CD4-positive, CD25-positive, alpha-beta regulatory T cell (primary cell): ENCODE results near the gene MYO3A. TPM values are rescaled to one million over a fixed set of nuclear protein-coding genes. Genes with fewer than 3 reads are reported as not detected.

ENCODE experiments used
- ATAC-seq, 2 donors: fragments of 150-1000 bp; cut with Tn5 transposase; one replicate each; pipeline ENCODE4 v1.10.0; 2021; ENCODE audit warnings: low read depth in 2 of 2, moderate number of reproducible peaks in 2 of 2, moderate library complexity in 1 of 2
- DNase-seq, 3 donors: peaks; one replicate each; pipeline versions ENCODE4 v3.0.0 to v3.0.0-alpha.2; 2012 to 2022; ENCODE audit warnings: mixed read lengths in 1 of 3
- H3K27ac ChIP-seq: one replicate; pipeline ENCODE4 v1.7.0; 2013; ENCODE audit warnings: mild to moderate bottlenecking, low read length; ENCODE audit not compliant: insufficient read depth, poor library complexity, severe bottlenecking
- H3K27me3 ChIP-seq: one replicate; pipeline ENCODE4 v1.7.0; 2013; ENCODE audit warnings: low read length; ENCODE audit not compliant: control insufficient read depth, insufficient read depth
- H3K36me3 ChIP-seq: one replicate; pipeline ENCODE4 v1.7.0; 2013; ENCODE audit warnings: mild to moderate bottlenecking, low read length, moderate library complexity; ENCODE audit not compliant: control insufficient read depth, insufficient read depth
- H3K4me1 ChIP-seq: 2 replicates; pipeline ENCODE4 v1.7.0; 2013; ENCODE audit warnings: mild to moderate bottlenecking, low read length; ENCODE audit not compliant: insufficient read depth, control insufficient read depth, poor library complexity, severe bottlenecking
- H3K4me3 ChIP-seq: one replicate; pipeline ENCODE4 v1.7.0; 2013; ENCODE audit warnings: low read depth, mild to moderate bottlenecking, low read length, moderate library complexity
- H3K9me3 ChIP-seq, 2 experiments: 1 replicate in 1 of 2; 2 replicates in 1 of 2; pipeline ENCODE4 v1.7.0; 2013; ENCODE audit warnings: low read length in 2 of 2, mild to moderate bottlenecking in 1 of 2, moderate library complexity in 1 of 2; ENCODE audit not compliant: control insufficient read depth in 2 of 2
- H3K27ac Mint-ChIP-seq, 3 donors: one replicate each; pipeline ENCODE4 v1.8.0; 2020 to 2022; ENCODE audit warnings: mild to moderate bottlenecking in 3 of 3, mixed read lengths in 3 of 3, moderate library complexity in 2 of 3
- H3K27me3 Mint-ChIP-seq: one replicate; pipeline ENCODE4 v1.8.0; 2022; ENCODE audit warnings: mild to moderate bottlenecking, mixed read lengths
- H3K36me3 Mint-ChIP-seq: one replicate; pipeline ENCODE4 v1.8.0; 2020; ENCODE audit warnings: mixed read lengths
- H3K4me1 Mint-ChIP-seq, 4 donors: one replicate each; pipeline ENCODE4 v1.8.0; 2020 to 2022; ENCODE audit warnings: mixed read lengths in 4 of 4, mild to moderate bottlenecking in 1 of 4
- H3K4me3 Mint-ChIP-seq, 4 donors: one replicate each; pipeline ENCODE4 v1.8.0; 2020 to 2022; ENCODE audit warnings: mild to moderate bottlenecking in 4 of 4, mixed read lengths in 4 of 4, moderate library complexity in 3 of 4
- H3K9me3 Mint-ChIP-seq, 7 donors: one replicate each; pipeline ENCODE4 v1.8.0; 2020 to 2022; ENCODE audit warnings: mixed read lengths in 7 of 7, mild to moderate bottlenecking in 3 of 7, moderate library complexity in 2 of 7
- polyA plus RNA-seq, 4 donors: library from polyadenylated mRNA; unstranded; fragments of 300-500 nt; fragmentation: Illumina TruSeq; gene quantifications; one replicate each; pipeline ENCODE4 v1.2.3, GENCODE V29; 2021
- total RNA-seq: library from RNA; stranded (reverse); gene quantifications from one replicate; pipeline ENCODE4 v1.2.3, GENCODE V29; 2022

The MYO3A gene
- total and polyA plus RNA-seq, 5 donors from 2014 or later, result not detected

- Histone ChIP-seq H3K9me3 (no peaks in the 10 kb centered on the region), H3K36me3 (no peaks in the 10 kb centered on the region), H3K4me1 (no peaks in the 10 kb centered on the region), H3K27me3 (no peaks in the 10 kb centered on the region), H3K4me3 (no peak overlapping the region), H3K27ac (no peak overlapping the region)
- Mint-ChIP-seq H3K9me3 (peaks cover 0 to 4% (median 0%) of the 10 kb centered on the region in 7 donors), H3K27me3 (peaks cover 5% of the 10 kb centered on the region), H3K27ac (no peak overlapping the region), H3K4me1 (no peaks in the 10 kb centered on the region), H3K4me3 (no peak overlapping the region), H3K36me3 (no peaks in the 10 kb centered on the region)
- DNase-seq, result no peak
- ATAC-seq, result no peak
These were observed 32.8 kb upstream of the MYO3A start for GRCh38 chr10:25901199-25901598.

- H3K4me1 Mint-ChIP-seq, result no peaks in the 10 kb centered on the region
- no peaks in the 10 kb centered on the region for H3K36me3 Mint-ChIP-seq
- H3K27ac Mint-ChIP-seq, result no peak overlapping the region
- ATAC-seq (no peak), DNase-seq (no peak)
- no peak overlapping the region for H3K4me3 ChIP-seq
- no peaks in the 10 kb centered on the region for H3K36me3 ChIP-seq
- H3K27me3 Mint-ChIP-seq, result peaks cover 5% of the 10 kb centered on the region
- H3K9me3 ChIP-seq, result no peaks in the 10 kb centered on the region
- no peak overlapping the region for H3K27ac ChIP-seq
- no peaks in the 10 kb centered on the region for H3K27me3 ChIP-seq
- H3K4me3 Mint-ChIP-seq, result no peak overlapping the region
- no peaks in the 10 kb centered on the region for H3K4me1 ChIP-seq
- peaks cover 0 to 4% (median 0%) of the 10 kb centered on the region in 7 donors for H3K9me3 Mint-ChIP-seq
These were observed 32.0 kb upstream of the MYO3A start for GRCh38 chr10:25902002-25902401.

DNA sequence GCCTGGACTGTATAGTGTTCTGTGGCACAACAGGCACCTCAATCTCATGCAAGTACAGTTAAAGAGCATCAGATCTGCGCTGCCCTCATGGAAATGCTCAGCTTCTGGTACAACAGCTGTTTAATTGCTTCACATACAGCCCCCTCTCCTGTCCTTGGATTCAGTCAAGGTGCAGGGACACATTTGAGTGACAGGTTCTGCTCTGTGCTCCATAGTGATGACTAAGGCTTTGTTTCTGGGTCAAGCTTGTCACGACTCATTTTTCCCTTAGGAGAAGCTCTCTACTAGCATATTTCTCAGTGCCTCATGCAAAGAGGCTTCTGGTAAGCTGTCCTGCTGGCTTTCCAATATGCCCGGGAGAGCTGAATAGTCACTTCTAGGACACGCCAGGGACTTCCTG, 26.8 kb upstream of the MYO3A start:
- Histone ChIP-seq H3K27me3 (no peaks in the 10 kb centered on the region), H3K9me3 (no peaks in the 10 kb centered on the region), H3K4me3 (no peak overlapping the region), H3K4me1 (no peaks in the 10 kb centered on the region), H3K36me3 (no peaks in the 10 kb centered on the region), H3K27ac (no peak overlapping the region)
- H3K9me3 Mint-ChIP-seq, result peaks cover 0 to 7% (median 0%) of the 10 kb centered on the region in 7 donors
- DNase-seq, result no peak
- no peaks in the 10 kb centered on the region for H3K4me1 Mint-ChIP-seq
- H3K36me3 Mint-ChIP-seq, result no peaks in the 10 kb centered on the region
- no peak for ATAC-seq
- no peaks in the 10 kb centered on the region for H3K27me3 Mint-ChIP-seq
- no peak overlapping the region for H3K27ac Mint-ChIP-seq
- H3K4me3 Mint-ChIP-seq, result no peak overlapping the region

GRCh38 chr10:25912866-25913265, 21.2 kb upstream of the MYO3A start:
- H3K4me3 Mint-ChIP-seq, result peak overlapping the region in 1 of 4 donors; percentile 59
- H3K36me3 ChIP-seq, result no peaks in the 10 kb centered on the region
- H3K4me3 ChIP-seq, result no peak overlapping the region
- no peak for DNase-seq
- H3K4me1 Mint-ChIP-seq, result no peaks in the 10 kb centered on the region
- no peaks in the 10 kb centered on the region for H3K9me3 ChIP-seq
- no peaks in the 10 kb centered on the region for H3K4me1 ChIP-seq
- no peaks in the 10 kb centered on the region for H3K36me3 Mint-ChIP-seq
- no peak for ATAC-seq
- peaks cover 0 to 7% (median 0%) of the 10 kb centered on the region in 7 donors for H3K9me3 Mint-ChIP-seq
- H3K27me3 ChIP-seq, result no peaks in the 10 kb centered on the region
- H3K27ac ChIP-seq, result no peak overlapping the region
- no peaks in the 10 kb centered on the region for H3K27me3 Mint-ChIP-seq
- H3K27ac Mint-ChIP-seq, result no peak overlapping the region

DNA sequence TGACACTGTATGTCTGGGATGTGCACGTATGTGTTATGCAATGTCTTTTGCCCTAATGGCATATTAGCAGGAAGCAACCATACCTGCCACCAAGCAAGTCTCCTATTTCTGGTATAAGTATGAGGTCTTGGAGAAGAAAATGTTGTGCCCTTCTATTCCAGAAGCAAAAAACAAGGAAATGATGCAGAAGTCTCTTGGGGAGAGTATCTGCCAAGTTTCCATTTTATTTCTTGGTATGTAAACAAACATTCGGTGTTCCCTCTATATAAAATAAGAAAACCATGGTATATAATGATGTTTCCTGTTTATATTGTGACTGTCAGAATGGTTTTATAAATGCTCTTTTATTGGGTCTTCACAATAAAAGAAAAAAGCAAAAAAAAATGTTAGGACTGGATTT, 19.3 kb upstream of the MYO3A start:
- no peaks in the 10 kb centered on the region for H3K9me3 ChIP-seq
- H3K4me1 Mint-ChIP-seq, result no peaks in the 10 kb centered on the region

DNA sequence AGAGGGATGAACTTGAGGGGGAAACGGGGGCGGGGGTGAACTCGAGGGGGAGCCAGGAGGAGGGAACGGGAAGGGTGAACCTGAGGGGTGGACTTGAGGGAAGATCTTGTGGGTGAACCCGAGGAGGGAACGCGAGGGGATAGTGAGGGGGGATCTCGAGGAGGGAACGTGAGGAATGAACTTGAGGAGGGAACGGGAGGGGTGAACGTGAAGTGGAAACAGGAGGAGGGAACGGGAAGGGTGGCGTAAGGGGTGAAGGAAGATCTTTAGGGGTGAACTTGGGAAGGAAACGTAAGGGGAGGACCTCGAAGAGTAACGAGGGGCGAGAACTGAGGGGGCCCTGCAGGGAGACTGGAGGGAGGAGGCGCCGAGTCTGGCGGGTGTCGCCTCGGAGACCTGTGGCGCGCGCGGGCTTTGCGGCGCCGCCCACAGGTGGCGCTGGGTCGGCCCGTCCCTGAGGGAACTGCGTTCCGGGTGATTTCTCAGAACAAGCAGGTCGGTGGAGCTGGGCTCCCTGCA, 651 bp downstream of the MYO3A start:
- Histone ChIP-seq H3K27ac (no peak overlapping the region), H3K9me3 (no peaks in the 10 kb centered on the region), H3K27me3 (peaks cover 15% of the 10 kb centered on the region), H3K4me1 (no peaks in the 10 kb centered on the region), H3K36me3 (no peaks in the 10 kb centered on the region), H3K4me3 (no peak overlapping the region)
- ATAC-seq, result no peak
- Mint-ChIP-seq H3K4me1 (peaks cover 0 to 4% (median 0%) of the 10 kb centered on the region in 4 donors), H3K27ac (no peak overlapping the region), H3K4me3 (peak overlapping the region in 2 of 4 donors; percentile 23 to 63), H3K27me3 (peaks cover 48% of the 10 kb centered on the region), H3K9me3 (peaks cover 0 to 2% (median 0%) of the 10 kb centered on the region in 7 donors), H3K36me3 (no peaks in the 10 kb centered on the region)
- DNase-seq, result no peak

More for the DNA sequence above, 19.3 kb upstream of the MYO3A start:
- no peaks in the 10 kb centered on the region for H3K36me3 Mint-ChIP-seq
- Histone ChIP-seq H3K36me3 (no peaks in the 10 kb centered on the region), H3K4me3 (no peak overlapping the region), H3K27ac (no peak overlapping the region), H3K4me1 (no peaks in the 10 kb centered on the region), H3K27me3 (no peaks in the 10 kb centered on the region)
- no peak for DNase-seq
- H3K4me3 Mint-ChIP-seq, result no peak overlapping the region
- ATAC-seq, result no peak
- H3K27ac Mint-ChIP-seq, result no peak overlapping the region
- H3K9me3 Mint-ChIP-seq, result peaks cover 0 to 6% (median 0%) of the 10 kb centered on the region in 7 donors
- H3K27me3 Mint-ChIP-seq, result no peaks in the 10 kb centered on the region

GRCh38 chr10:25938405-25938804, 4.4 kb downstream of the MYO3A start:
- no peaks in the 10 kb centered on the region for H3K36me3 Mint-ChIP-seq
- Histone ChIP-seq H3K36me3 (no peaks in the 10 kb centered on the region), H3K27me3 (peaks cover 15% of the 10 kb centered on the region), H3K4me1 (no peaks in the 10 kb centered on the region), H3K4me3 (no peak overlapping the region), H3K9me3 (no peaks in the 10 kb centered on the region), H3K27ac (no peak overlapping the region)
- DNase-seq, result no peak
- no peak overlapping the region for H3K27ac Mint-ChIP-seq
- peaks cover 44% of the 10 kb centered on the region for H3K27me3 Mint-ChIP-seq
- no peak overlapping the region for H3K4me3 Mint-ChIP-seq
- H3K4me1 Mint-ChIP-seq, result peaks cover 0 to 4% (median 0%) of the 10 kb centered on the region in 4 donors
- H3K9me3 Mint-ChIP-seq, result peaks cover 0 to 2% (median 0%) of the 10 kb centered on the region in 7 donors
- no peak for ATAC-seq

DNA sequence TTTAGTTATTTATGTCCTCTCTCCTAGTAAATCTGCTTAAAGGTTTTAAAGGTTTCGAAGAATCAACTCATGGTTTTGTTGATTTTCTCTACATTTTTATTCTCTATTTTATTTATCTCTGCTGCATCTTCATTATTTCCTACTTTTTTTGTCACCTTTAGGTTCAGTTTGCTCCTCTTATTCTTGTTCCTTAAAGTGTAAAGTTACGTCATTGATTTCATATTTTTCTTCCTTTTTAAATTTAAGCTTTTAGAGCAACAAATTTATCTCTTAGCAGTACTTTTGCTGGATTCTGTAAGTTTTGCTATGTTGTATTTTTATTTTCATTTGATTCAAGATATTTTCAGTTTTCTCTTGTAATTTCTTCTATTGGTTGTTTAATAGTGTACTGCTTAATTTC, 10.7 kb downstream of the MYO3A start:
- ATAC-seq, result no peak
- Mint-ChIP-seq H3K4me3 (no peak overlapping the region), H3K27me3 (peaks cover 15% of the 10 kb centered on the region), H3K36me3 (no peaks in the 10 kb centered on the region), H3K9me3 (peaks cover 0 to 10% (median 5%) of the 10 kb centered on the region in 7 donors), H3K4me1 (no peaks in the 10 kb centered on the region), H3K27ac (no peak overlapping the region)
- Histone ChIP-seq H3K36me3 (no peaks in the 10 kb centered on the region), H3K4me1 (no peaks in the 10 kb centered on the region), H3K9me3 (peaks cover 0 to 7% of the 10 kb centered on the region in 2 experiments), H3K27ac (no peak overlapping the region), H3K27me3 (no peaks in the 10 kb centered on the region), H3K4me3 (no peak overlapping the region)
- DNase-seq, result no peak
